HepG2 (cell line): ENCODE results near the gene WDR47. TPM values are rescaled to one million over a fixed set of nuclear protein-coding genes. Genes with fewer than 3 reads are reported as not detected.
A peak's percentile ranks its signal among the peaks of the same experiment; 100 is the strongest.

Source experiments
- AGO2 ChIP-seq: fragments of 200-400 bp; formaldehyde crosslinking; optimal IDR thresholded peaks from 2 replicates; pipeline ENCODE3; 2017; ENCODE audit warnings: mild to moderate bottlenecking, low read depth, low read length, moderate library complexity
- BRCA1 ChIP-seq: sonication (generic); formaldehyde crosslinking; IDR thresholded peaks from 2 replicates; pipeline ENCODE4 v1.4.0; 2020; ENCODE audit warnings: missing genetic modification reagents
- ESRRA ChIP-seq: sonication (generic); formaldehyde crosslinking; IDR thresholded peaks from 2 replicates; pipeline ENCODE4 v1.5.1; 2020; ENCODE audit warnings: mild to moderate bottlenecking, low read depth, missing genetic modification reagents
- KAT8 ChIP-seq: IDR thresholded peaks from 2 replicates; pipeline ENCODE4 v1.6.1; 2016; ENCODE audit warnings: missing genetic modification reagents, missing compliant biosample characterization
- KDM5A ChIP-seq: fragments of 200-600 bp; sonication (generic); IDR thresholded peaks from 2 replicates; pipeline ENCODE4 v1.7.0; 2018; ENCODE audit warnings: antibody characterized with exemption, mild to moderate bottlenecking, low read length, borderline replicate concordance
- RNF2 ChIP-seq: fragments of 450-650 bp; conservative IDR thresholded peaks from 2 replicates; pipeline ENCODE4 v1.6.1; 2016; ENCODE audit warnings: low read depth
- SSRP1 ChIP-seq: IDR thresholded peaks from 2 replicates; pipeline ENCODE4 v1.6.1; 2016; ENCODE audit warnings: control low read depth
- ZNF337 ChIP-seq: sonication (generic); formaldehyde crosslinking; IDR thresholded peaks from 2 replicates; pipeline ENCODE4 v1.5.1; 2020; ENCODE audit warnings: missing genetic modification reagents, low read depth, mild to moderate bottlenecking, borderline replicate concordance
- ZNF431 ChIP-seq: sonication (generic); formaldehyde crosslinking; IDR thresholded peaks from 2 replicates; pipeline ENCODE4 v1.9.0; 2022; ENCODE audit warnings: missing genetic modification reagents, low read depth, mild to moderate bottlenecking, borderline replicate concordance
- ZNF782 ChIP-seq: sonication (generic); formaldehyde crosslinking; IDR thresholded peaks from 2 replicates; pipeline ENCODE4 v1.4.0; 2020; ENCODE audit warnings: missing genetic modification reagents, mild to moderate bottlenecking, borderline replicate concordance
- polyA plus RNA-seq, 8 experiments: library from polyadenylated mRNA; depleted of rRNA in 3 of 8; stranded (reverse) in 7 of 8; unstranded in 1 of 8; fragments of >200 nt; fragmentation: Illumina TruSeq in 4 of 8; extraction: Trizol in 4 of 8; gene quantifications; 2 replicates each; pipeline versions ENCODE4 v1.2.1 to v1.2.3, GENCODE V29; 2011 to 2016; ENCODE audit warnings: low read depth in 4 of 8, missing spikeins in 1 of 8, mixed read lengths in 1 of 8; ENCODE audit not compliant: insufficient read depth in 1 of 8
- total RNA-seq, 5 experiments: library from RNA; depleted of rRNA; stranded (reverse); fragments of >200 nt; fragmentation: Illumina TruSeq; extraction: Trizol; gene quantifications; 2 replicates each; pipeline ENCODE4 v1.2.3, GENCODE V29; 2016; ENCODE audit warnings: low read depth in 1 of 5
- TF ChIP-seq, protein P1 (sequence below): sonication (generic); formaldehyde crosslinking; IDR thresholded peaks from 2 replicates; pipeline ENCODE4 v1.4.0; 2020; ENCODE audit warnings: missing genetic modification reagents
- TF ChIP-seq, protein P2 (sequence below): sonication (generic); formaldehyde crosslinking; IDR thresholded peaks from 2 replicates; pipeline ENCODE4 v1.8.0; 2022; ENCODE audit warnings: mild to moderate bottlenecking, missing genetic modification reagents, moderate library complexity
- TF ChIP-seq, protein P3 (sequence below): sonication (generic); formaldehyde crosslinking; IDR thresholded peaks from 2 replicates; pipeline ENCODE4 v1.9.0; 2021; ENCODE audit warnings: missing genetic modification reagents, mild to moderate bottlenecking, borderline replicate concordance
- TF ChIP-seq, protein P4 (sequence below): sonication (generic); formaldehyde crosslinking; conservative IDR thresholded peaks from 2 replicates; pipeline ENCODE4 v1.5.0; 2020; ENCODE audit warnings: missing genetic modification reagents
- TF ChIP-seq, protein P5 (sequence below): sonication (generic); formaldehyde crosslinking; conservative IDR thresholded peaks from 2 replicates; pipeline ENCODE4 v1.4.0; 2020; ENCODE audit warnings: missing genetic modification reagents

Gene WDR47
- total and polyA plus RNA-seq, 2 of the 13 experiments (the other 11 are each of a cell fraction or from before 2014, with no cell fraction given): 4.3 to 5.9 TPM

DNA sequence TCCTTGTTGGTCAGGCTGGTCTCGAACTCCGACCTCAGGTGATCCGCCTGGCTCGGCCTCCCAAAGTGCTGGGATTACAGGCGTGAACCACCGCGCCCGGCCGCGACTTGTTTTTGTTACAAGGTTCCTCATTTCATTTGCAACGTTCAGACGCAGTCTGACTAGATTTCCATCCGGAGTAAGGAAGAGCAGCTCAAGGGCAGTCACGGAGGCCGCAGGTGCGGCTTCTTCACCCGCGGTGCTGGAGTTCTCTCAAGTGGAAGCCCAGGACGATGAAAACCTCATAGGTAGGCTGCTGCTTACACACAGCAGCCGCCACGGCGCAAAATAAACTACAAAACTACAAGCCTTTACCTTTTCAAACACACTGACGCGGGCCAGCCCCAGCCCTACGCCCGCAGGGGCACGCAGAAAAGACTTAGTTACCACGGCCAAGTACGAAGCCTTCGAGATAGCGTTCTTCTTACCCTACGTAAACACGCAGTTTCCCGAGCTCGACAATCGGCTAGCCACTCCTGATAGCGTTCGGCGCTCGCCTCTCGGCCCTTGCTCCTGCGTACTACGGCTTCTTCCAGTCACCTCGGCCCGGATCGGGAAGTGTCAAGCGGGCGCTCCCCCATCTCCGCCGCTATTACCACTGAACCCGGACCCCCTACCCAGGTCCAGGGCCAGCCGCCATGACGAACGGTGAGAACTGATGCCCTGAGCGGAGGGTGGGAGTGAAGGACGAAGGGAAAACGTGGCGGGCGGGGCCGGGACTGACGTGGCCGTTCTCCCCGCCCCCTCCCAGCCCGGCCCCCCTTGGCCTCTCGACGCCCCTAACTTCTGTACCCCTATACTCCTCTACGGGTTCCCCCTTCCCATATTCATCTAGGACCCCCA is 48.5 kb upstream of the WDR47 start, which contains the start of gene TMEM167B (continued):
- TF ChIP-seq ESRRA (CRISPR knock-in tag) (peak; percentile 73; the same call in 1 of the 2 replicates), RNF2 (no peak), KDM5A (peak; percentile 85; the same call in 1 of the 2 replicates), ZNF337 (CRISPR knock-in tag) (peak; percentile 76; the same call in 1 of the 2 replicates), ZNF431 (CRISPR knock-in tag) (no peak; the same call in 1 of the 2 replicates), KAT8 (CRISPR knock-in tag) (peak; percentile 93), AGO2 (peak; percentile 44), ZNF782 (peak; percentile 82; the same call in 1 of the 2 replicates), BRCA1 (no peak), SSRP1 (CRISPR knock-in tag) (no peak)
- TF ChIP-seq, protein P1, sequence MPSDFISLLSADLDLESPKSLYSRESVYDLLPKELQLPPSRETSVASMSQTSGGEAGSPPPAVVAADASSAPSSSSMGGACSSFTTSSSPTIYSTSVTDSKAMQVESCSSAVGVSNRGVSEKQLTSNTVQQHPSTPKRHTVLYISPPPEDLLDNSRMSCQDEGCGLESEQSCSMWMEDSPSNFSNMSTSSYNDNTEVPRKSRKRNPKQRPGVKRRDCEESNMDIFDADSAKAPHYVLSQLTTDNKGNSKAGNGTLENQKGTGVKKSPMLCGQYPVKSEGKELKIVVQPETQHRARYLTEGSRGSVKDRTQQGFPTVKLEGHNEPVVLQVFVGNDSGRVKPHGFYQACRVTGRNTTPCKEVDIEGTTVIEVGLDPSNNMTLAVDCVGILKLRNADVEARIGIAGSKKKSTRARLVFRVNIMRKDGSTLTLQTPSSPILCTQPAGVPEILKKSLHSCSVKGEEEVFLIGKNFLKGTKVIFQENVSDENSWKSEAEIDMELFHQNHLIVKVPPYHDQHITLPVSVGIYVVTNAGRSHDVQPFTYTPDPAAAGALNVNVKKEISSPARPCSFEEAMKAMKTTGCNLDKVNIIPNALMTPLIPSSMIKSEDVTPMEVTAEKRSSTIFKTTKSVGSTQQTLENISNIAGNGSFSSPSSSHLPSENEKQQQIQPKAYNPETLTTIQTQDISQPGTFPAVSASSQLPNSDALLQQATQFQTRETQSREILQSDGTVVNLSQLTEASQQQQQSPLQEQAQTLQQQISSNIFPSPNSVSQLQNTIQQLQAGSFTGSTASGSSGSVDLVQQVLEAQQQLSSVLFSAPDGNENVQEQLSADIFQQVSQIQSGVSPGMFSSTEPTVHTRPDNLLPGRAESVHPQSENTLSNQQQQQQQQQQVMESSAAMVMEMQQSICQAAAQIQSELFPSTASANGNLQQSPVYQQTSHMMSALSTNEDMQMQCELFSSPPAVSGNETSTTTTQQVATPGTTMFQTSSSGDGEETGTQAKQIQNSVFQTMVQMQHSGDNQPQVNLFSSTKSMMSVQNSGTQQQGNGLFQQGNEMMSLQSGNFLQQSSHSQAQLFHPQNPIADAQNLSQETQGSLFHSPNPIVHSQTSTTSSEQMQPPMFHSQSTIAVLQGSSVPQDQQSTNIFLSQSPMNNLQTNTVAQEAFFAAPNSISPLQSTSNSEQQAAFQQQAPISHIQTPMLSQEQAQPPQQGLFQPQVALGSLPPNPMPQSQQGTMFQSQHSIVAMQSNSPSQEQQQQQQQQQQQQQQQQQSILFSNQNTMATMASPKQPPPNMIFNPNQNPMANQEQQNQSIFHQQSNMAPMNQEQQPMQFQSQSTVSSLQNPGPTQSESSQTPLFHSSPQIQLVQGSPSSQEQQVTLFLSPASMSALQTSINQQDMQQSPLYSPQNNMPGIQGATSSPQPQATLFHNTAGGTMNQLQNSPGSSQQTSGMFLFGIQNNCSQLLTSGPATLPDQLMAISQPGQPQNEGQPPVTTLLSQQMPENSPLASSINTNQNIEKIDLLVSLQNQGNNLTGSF (CRISPR knock-in tag): 0 out of 2 replicates have a peak, but pooled peaks have one; percentile 29
- TF ChIP-seq, protein P2, sequence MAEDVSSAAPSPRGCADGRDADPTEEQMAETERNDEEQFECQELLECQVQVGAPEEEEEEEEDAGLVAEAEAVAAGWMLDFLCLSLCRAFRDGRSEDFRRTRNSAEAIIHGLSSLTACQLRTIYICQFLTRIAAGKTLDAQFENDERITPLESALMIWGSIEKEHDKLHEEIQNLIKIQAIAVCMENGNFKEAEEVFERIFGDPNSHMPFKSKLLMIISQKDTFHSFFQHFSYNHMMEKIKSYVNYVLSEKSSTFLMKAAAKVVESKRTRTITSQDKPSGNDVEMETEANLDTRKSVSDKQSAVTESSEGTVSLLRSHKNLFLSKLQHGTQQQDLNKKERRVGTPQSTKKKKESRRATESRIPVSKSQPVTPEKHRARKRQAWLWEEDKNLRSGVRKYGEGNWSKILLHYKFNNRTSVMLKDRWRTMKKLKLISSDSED (CRISPR knock-in tag): no peak
- TF ChIP-seq, protein P3, sequence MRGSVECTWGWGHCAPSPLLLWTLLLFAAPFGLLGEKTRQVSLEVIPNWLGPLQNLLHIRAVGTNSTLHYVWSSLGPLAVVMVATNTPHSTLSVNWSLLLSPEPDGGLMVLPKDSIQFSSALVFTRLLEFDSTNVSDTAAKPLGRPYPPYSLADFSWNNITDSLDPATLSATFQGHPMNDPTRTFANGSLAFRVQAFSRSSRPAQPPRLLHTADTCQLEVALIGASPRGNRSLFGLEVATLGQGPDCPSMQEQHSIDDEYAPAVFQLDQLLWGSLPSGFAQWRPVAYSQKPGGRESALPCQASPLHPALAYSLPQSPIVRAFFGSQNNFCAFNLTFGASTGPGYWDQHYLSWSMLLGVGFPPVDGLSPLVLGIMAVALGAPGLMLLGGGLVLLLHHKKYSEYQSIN (CRISPR knock-in tag): no peak
- TF ChIP-seq, protein P4, sequence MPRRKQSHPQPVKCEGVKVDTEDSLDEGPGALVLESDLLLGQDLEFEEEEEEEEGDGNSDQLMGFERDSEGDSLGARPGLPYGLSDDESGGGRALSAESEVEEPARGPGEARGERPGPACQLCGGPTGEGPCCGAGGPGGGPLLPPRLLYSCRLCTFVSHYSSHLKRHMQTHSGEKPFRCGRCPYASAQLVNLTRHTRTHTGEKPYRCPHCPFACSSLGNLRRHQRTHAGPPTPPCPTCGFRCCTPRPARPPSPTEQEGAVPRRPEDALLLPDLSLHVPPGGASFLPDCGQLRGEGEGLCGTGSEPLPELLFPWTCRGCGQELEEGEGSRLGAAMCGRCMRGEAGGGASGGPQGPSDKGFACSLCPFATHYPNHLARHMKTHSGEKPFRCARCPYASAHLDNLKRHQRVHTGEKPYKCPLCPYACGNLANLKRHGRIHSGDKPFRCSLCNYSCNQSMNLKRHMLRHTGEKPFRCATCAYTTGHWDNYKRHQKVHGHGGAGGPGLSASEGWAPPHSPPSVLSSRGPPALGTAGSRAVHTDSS: no peak
- TF ChIP-seq, protein P5, sequence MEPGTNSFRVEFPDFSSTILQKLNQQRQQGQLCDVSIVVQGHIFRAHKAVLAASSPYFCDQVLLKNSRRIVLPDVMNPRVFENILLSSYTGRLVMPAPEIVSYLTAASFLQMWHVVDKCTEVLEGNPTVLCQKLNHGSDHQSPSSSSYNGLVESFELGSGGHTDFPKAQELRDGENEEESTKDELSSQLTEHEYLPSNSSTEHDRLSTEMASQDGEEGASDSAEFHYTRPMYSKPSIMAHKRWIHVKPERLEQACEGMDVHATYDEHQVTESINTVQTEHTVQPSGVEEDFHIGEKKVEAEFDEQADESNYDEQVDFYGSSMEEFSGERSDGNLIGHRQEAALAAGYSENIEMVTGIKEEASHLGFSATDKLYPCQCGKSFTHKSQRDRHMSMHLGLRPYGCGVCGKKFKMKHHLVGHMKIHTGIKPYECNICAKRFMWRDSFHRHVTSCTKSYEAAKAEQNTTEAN (CRISPR knock-in tag): peak; percentile 56; the same call in 1 of the 2 replicates
